HS-27A (cell line): Measurements from ENCODE around the gene DENR.
"Not testable (repeated sequence)": the region's sequence is repeated elsewhere in the genome, so short reads cannot be mapped to it uniquely, and the experiment has no call there.

Source experiments
- DNase-seq: peaks from one replicate; pipeline ENCODE4 v3.0.0-alpha.2; 2012; ENCODE audit warnings: low read depth, missing footprints

The DENR gene, protein sequence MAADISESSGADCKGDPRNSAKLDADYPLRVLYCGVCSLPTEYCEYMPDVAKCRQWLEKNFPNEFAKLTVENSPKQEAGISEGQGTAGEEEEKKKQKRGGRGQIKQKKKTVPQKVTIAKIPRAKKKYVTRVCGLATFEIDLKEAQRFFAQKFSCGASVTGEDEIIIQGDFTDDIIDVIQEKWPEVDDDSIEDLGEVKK

DNA sequence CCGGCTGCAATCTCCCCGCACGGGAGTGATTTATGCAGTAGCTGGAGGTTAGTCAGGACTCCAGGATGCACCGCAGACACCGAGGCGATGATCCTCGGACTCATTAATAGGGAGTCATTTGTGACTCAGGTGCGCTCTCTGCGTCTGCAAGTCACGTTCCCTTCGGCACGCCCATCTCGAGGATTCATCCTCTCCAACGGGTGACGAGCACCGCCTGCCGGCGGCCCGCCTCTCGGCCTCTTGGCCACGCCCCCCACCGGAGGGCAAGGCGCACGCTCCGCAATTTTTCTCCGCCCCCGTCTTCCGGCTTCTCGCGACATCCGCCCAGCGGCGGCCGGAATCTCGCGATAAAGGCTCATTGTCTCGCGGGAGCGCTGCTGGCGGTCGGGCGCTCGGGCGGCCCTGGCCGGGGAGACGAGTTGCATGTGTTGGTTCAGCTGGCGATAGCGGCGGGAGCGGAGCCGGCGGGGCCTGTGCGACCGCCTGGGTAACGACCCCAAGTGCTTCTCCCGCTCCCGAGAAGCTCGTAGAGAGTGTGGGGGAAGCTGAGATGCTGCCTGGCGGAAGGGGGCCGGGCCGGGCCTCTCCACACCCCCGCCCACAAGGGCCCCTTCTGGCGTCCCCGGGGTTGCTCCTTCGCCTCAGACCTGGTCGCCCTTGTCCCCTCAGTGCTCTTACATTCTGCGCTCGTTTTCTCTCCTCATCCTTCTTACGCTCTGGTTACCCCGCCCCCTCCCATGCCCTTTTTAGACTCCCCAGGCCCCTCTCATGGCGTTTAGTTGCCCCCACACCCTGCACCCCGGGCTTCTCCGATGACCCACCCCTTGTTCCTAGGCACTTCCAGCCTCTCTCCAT, at the start of gene DENR:
Gene DENR (plus strand): TSS at position 361 of the 855 bp plus-strand sequence. CDS start 878 bp downstream, outside the sequence.
- peak; percentile 87 for DNase-seq

DNA sequence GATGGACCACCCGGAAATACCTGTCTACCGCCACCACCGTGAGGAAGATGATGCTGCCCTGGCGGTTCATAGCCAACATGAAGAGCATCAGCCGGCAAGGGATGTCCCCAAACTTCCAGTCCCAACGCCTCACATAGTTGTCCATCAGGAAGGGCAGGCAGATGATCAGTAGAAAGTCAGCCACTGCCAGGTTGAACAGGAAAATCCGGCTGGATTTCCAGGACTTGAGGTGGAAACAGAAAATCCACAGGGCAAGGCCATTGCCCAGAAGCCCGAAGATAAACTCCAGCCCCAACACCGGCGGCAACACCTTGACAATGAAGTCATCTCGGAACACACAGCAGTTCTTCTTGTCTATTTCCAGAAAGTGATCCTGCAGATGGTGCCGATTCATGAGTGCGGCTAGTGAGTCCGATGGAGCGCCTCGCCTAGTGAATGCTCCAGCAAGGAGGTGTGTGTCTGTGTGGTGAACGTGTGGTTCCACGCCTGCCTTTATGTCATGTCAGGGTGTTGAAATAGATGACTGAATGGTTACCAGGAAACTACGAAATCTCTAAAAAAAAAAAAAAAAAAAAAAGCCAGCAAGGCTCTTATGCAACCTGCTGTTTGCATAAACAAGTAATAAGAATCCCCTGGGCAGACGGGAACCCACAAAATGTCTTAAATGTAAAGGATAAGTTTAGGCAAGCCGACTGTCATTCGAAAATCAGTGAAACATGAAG, 49.6 kb upstream of the DENR start, which contains the start of gene HCAR2:
Gene HCAR2 (minus strand): TSS at position 468 of the 722 bp plus-strand sequence. CDS start 74 bp downstream, at position 394.
- DNase-seq = not testable (repeated sequence)

- not testable (repeated sequence) for DNase-seq
These were observed 48.8 kb upstream of the DENR start for GRCh38 chr12:122703841-122704240.

DNA sequence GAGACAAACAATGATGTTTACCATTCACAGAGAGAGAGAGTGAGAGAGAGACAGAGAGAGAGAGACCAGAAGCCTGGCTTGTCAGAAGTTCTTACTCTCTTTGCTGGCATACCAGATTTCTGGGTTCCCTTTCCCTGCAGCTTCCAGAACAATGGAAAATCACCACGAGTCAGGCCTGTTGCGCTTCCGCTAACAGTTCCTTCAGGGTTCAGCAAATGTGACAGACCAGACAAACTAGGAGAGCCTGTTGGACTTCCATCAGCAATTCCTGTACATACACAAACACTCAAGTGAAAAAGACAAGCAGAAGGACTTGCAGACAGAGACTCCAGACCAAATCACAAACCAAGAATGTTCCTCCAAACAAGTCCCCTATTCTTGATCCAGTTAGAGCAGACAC, 43.3 kb upstream of the DENR start:
- not testable (repeated sequence) for DNase-seq

DNA sequence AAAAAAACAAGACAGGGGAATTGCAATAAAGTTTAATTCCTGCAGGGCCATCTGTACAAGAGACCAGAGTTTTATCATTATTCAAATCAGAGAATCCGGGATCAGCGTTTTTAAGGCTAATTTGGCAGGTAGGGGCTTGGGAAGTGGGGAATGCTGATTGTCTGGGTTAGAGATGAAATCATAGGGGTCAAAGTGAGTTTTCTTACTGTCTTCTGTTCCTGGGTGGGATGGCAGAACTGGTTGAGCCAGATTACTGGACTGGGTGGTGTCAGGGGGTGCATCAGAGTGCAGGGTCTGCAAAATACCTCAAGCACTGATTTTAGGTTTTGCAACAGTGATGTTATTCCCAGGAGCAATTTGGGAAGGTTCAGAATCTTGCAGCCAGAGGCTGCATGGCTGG, 42.3 kb upstream of the DENR start:
- not testable (repeated sequence) for DNase-seq

- DNase-seq = not testable (repeated sequence)
These were observed 41.4 kb upstream of the DENR start for GRCh38 chr12:122711266-122711665.

GRCh38 chr12:122713491-122714188, 39.0 kb upstream of the DENR start:
- not testable (repeated sequence) for DNase-seq

DNA sequence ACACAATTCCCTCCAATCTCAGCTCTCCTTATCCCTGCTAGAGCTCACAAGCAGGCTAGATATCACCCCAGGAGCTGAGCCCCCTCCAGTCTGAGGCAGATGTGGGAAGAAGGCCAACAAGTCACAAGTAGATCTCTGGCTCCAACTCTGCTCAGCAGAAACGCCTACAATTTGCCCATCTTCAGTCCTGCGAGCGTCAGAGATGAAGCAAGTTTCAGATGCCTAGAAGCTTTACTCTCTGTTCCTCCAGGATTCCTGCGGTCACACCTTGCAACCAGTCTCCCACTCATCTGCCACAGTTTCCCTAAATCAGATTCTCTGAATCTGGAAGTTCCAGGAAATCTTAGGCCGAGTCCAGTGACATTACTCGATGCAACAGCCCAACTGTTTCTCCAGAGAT, 37.4 kb upstream of the DENR start:
- DNase-seq = not testable (repeated sequence)

DNA sequence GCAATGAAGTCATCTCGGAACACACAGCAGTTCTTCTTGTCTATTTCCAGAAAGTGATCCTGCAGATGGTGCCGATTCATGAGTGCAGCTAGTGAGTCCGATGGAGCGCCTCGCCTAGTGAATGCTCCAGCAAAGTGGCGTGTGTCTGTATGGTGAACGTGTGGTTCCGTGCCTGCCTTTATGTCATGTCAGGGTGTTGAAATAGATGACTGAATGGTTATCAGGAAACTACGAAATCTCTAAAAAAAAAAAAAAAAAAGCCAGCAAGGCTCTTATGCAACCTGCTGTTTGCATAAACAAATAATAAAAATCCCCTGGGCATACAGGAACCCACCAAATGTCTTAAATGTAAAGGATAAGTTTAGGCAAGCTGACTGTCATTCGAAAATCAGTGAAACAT, 36.0 kb upstream of the DENR start, which contains the start of gene HCAR3:
Gene HCAR3 (minus strand): TSS at position 154 of the 400 bp plus-strand sequence. CDS start 74 bp downstream, at position 80.
- DNase-seq = not testable (repeated sequence)

DNA sequence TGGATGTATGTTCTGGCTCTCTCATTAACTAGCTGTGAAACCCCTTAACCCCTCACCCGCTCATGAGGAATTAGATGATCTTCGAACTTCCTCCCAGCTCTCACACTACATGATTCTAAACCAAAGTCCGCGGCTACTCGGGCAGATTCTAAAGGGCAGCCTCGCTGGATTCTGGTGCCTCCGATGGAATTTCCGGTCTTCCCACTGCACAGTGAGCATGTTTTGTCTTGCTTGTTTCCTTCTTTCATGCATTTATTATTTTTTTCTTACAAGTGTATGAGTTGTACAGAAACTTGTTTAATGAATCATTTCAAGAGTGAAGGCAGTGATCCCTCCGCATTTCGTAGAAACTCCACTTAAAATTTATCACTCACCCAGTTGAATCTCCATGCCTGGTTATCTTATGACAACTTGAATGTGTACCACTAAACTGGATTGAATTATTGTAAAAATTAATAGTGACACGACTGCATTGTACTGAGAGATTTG, 31.5 kb upstream of the DENR start:
- DNase-seq = no peak

- no peak for DNase-seq
These were observed 30.2 kb upstream of the DENR start for GRCh38 chr12:122722387-122722786.

DNA sequence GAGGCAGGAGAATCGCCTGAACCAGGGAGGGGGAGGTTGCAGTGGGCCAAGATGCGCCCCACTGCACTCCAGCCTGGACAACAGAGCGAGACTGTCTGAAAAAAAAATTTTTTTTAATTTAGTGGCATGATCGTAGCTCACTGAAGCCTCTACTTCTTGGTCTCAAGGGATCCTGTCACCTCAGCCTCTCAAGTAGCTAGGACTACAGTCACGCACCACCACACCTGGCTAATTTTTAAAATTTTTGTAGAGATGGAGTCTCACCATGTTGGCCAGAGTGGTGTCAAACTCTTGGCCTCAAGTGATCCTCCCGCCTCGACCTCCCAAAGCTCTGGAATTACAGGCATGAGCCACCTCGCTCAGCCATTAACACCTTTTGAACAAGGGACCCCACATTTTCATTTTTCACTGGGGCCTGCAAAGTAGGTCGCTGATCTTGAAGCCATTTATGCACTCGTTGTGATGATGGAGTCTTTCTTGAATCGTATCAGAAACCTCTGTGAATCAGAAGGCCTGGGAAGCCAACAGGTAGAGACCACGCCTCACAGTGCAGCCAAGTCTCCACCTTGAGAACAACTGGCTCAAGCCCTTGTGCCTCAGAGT, 27.9 kb upstream of the DENR start:
- no peak for DNase-seq

DNA sequence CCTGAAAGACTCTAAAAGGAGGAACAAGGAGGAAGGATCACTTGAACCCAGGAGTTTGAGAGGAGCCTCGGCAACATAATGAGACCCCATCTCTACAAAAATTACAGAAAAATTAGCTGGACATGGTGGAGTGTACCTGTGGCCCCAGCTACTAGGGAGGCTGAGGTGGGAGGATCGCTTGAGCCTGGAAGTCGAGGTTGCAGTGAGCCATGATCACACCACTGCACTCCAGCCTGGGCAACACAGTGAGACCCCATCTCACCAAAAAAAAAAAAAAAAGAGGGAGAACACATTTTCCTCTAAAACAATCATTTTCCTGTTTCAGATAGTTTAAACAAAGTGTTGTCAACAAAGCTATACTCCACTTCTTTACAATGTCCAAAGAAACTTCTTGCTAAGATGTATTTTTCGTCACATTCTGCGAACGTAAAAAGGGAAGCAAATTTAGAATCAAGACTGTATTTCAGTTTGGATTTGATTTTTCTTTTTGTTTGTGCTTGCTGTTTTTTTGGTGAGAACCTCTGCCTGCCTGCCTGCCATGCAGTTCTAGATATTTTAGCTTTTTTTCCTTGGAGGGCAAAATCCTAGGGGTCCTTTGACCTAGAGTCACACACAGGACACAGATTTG, 27.1 kb upstream of the DENR start:
- DNase-seq = no peak

- DNase-seq = no peak
These were observed 26.5 kb upstream of the DENR start for GRCh38 chr12:122726080-122726558.

DNA sequence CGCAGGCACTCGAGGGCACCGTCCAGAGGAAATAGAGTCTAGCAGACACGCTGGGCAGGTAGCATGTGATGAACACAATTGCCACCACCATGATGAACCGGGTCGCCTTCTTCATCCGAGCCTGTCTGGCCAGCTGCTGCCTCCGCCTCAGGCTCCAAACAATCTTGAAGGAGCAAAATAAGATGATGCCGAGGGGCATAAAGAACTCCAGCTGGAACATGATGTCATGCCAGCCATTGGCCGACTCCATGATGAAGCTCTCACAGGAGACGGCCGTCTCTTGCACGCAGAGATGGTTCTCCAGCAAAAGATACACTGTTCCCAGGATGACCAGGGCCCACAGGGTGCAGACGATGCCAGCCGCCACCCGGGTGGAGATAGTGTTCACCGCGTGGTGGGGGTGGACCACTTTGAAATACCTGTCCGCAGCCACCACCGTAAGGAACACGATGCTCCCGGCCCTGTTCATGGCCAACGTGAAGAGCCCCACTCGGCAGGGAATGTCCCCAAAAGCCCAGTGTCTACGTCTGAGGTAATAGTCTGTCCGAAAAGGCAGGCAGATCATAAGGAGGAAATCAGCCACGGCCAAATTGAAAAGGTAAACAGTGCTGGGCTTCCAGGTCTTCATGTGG, 22.9 kb upstream of the DENR start:
- DNase-seq = no peak

- DNase-seq = no peak
These were observed 22.2 kb upstream of the DENR start, which contains the start of gene HCAR1 for GRCh38 chr12:122730215-122731014. Gene HCAR1, minus strand, starts transcription at chr12:122730844. Its CDS starts 505 bp downstream, at chr12:122730339.

DNA sequence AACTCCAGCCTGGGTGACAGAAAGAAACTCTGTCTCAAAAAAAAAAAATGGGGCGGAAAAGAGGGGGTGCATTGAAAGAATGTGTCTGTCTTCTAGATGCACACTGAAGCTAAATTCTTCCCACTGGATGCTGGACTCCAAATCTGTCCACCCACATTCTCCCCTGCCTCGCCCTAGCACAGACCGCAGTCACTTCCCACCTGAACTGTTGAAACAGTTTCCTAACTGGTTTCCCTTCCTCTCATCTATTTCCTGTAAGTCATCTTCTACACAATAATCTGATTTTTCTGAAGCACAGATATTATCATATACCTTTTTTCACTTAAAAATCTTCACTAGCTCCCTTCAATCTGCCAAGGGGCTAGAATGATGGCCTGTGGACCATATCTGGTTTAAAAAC, 20.5 kb upstream of the DENR start:
- no peak for DNase-seq

DNA sequence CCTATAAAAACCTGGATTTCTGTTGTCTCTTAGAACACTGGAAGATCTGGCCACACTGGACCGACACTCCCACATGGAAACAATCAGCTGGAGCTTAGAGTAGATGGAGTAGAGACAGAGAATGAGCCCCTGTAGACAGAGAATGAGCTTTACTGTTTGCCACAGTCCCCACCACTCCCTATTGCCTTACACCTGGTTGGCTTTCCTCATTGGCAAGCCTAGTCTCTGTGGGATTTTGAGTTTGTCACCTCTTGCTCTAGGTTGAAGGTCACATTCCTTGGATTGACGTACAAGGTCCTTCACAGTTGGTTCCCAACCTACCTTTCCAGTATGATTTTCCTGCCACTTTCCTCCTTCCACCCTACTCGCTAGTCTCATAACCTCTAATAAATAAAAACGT, 20.0 kb upstream of the DENR start:
- DNase-seq = no peak

DNA sequence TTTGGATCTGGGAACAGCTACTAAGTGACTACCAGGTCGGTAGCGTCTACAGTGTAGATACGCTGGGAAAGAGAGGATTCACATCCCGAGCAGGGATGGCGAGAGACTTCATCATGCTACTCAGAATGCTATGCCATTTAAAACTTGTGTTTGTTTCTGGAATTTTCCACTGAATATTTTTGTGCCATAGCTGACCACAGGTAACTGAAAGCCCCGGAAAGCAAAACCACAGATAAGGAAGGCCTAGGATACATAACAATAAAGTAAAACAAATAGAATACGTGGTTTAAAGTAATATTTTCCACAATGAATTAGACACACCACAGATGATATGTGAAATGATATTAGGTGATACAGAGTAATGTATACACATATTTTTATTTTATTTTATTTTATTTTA, 14.1 kb upstream of the DENR start:
- no peak for DNase-seq
